CD4-positive, alpha-beta T cell treated with Interleukin-4 for 1 hour (primary cell): ENCODE data around the gene UBQLN1.
"Not testable (repeated sequence)": the region's sequence is repeated elsewhere in the genome, so short reads cannot be mapped to it uniquely, and the experiment has no call there.

Source experiments
- DNase-seq, 2 donors: peaks; one replicate each; pipeline ENCODE4 v3.0.0-alpha.2; 2020 to 2022

The UBQLN1 gene

GRCh38 chr9:83629433-83630104, 78.2 kb downstream of the UBQLN1 start:
- DNase-seq, result no peak

- no peak for DNase-seq
These were observed 79.2 kb downstream of the UBQLN1 start for GRCh38 chr9:83628540-83628939.

GRCh38 chr9:83625178-83625577, 82.6 kb downstream of the UBQLN1 start:
- no peak for DNase-seq

GRCh38 chr9:83623679-83624076, 84.1 kb downstream of the UBQLN1 start:
- peak in 1 of 2 donors; percentile 40 for DNase-seq

- DNase-seq, result peak; percentile 47 to 58
These were observed 84.6 kb downstream of the UBQLN1 start, which contains the start of gene IDNK for GRCh38 chr9:83622939-83623678. Gene IDNK, plus strand, starts transcription at chr9:83623143. Its CDS starts 29 bp downstream, at chr9:83623172.

GRCh38 chr9:83622433-83622938, 85.3 kb downstream of the UBQLN1 start:
- DNase-seq, result peak in 1 of 2 donors; percentile 4

GRCh38 chr9:83620841-83621636, 86.7 kb downstream of the UBQLN1 start:
- peak; percentile 34 to 47 for DNase-seq

GRCh38 chr9:83617299-83617698, 90.5 kb downstream of the UBQLN1 start:
- no peak for DNase-seq

- not testable (repeated sequence) for DNase-seq
These were observed 94.5 kb downstream of the UBQLN1 start for GRCh38 chr9:83613298-83613697.
